Gastroesophageal sphincter (tissue), 4 donors: ENCODE results near the gene CYFIP1. TPM values are rescaled to one million over a fixed set of nuclear protein-coding genes. Genes with fewer than 3 reads are reported as not detected.

Experiments
- ATAC-seq: fragments of 150-250 bp; one replicate; pipeline ENCODE4 v1.9.1; 2016; ENCODE audit warnings: mild to moderate bottlenecking, moderate library complexity
- H3K27ac ChIP-seq, 4 donors: fragments of 200-600 bp; sonication (generic) in 3 of 4; 1 replicate in 3 of 4; 2 replicates in 1 of 4; pipeline ENCODE4 v1.5.1; 2016 to 2019
- H3K27me3 ChIP-seq: fragments of 200-600 bp; sonication (generic); one replicate; pipeline ENCODE4 v1.5.1; 2019
- H3K36me3 ChIP-seq, 2 donors: fragments of 200-600 bp; sonication (generic); one replicate each; pipeline ENCODE4 v1.5.1; 2019; ENCODE audit warnings: control low read depth in 1 of 2
- H3K4me1 ChIP-seq, 3 donors: fragments of 200-600 bp; sonication (generic); 1 replicate in 2 of 3; 2 replicates in 1 of 3; pipeline ENCODE4 v1.5.1; 2016 to 2019; ENCODE audit warnings: control low read depth in 2 of 3
- H3K4me3 ChIP-seq, 2 donors: fragments of 200-600 bp; sonication (generic); one replicate each; pipeline ENCODE4 v1.5.1; 2019; ENCODE audit warnings: mild to moderate bottlenecking in 1 of 2, moderate library complexity in 1 of 2
- H3K9me3 ChIP-seq, 3 donors: fragments of 200-600 bp; sonication (generic); one replicate each; pipeline ENCODE4 v1.5.1; 2017 to 2019; ENCODE audit warnings: control low read depth in 2 of 3
- EP300 ChIP-seq: sonication (generic); formaldehyde crosslinking; IDR thresholded peaks from one replicate; pipeline ENCODE4 v1.6.1; 2017; ENCODE audit warnings: antibody characterized with exemption, mild to moderate bottlenecking
- POLR2A ChIP-seq, 2 donors: fragments of 450-650 bp; IDR thresholded peaks; one replicate each; pipeline ENCODE4 v1.6.1; 2017; ENCODE audit warnings: antibody characterized with exemption in 2 of 2, mild to moderate bottlenecking in 2 of 2, moderate library complexity in 1 of 2
- POLR2AphosphoS5 ChIP-seq: sonication (generic); formaldehyde crosslinking; IDR thresholded peaks from one replicate; pipeline ENCODE4 v1.6.1; 2017; ENCODE audit warnings: antibody characterized with exemption
- WGBS, 2 donors: methylation state at CpG; one replicate each; pipeline ENCODE4 v1.1.5; 2018; ENCODE audit warnings: low coverage in 1 of 2; 5-methylcytosine and 5-hydroxymethylcytosine counted together
- total RNA-seq, 4 donors: library from RNA; depleted of rRNA; stranded (reverse); fragments of >200 nt; gene quantifications; one replicate each; pipeline ENCODE4 v1.1.0, GENCODE V29; 2016
- TF ChIP-seq, protein P1 (sequence below), 4 experiments: fragments of 200-600 bp in 2 of 4; fragments of 450-650 bp in 2 of 4; sonication (generic) in 1 of 4; IDR thresholded peaks; one replicate each; pipeline ENCODE4 v1.5.1; 2017 to 2019; ENCODE audit warnings: antibody characterized with exemption in 4 of 4, mild to moderate bottlenecking in 2 of 4, moderate library complexity in 2 of 4

Gene CYFIP1
- total RNA-seq, 4 donors from 2014 or later: 82.3 to 116 (median 101) TPM

DNA sequence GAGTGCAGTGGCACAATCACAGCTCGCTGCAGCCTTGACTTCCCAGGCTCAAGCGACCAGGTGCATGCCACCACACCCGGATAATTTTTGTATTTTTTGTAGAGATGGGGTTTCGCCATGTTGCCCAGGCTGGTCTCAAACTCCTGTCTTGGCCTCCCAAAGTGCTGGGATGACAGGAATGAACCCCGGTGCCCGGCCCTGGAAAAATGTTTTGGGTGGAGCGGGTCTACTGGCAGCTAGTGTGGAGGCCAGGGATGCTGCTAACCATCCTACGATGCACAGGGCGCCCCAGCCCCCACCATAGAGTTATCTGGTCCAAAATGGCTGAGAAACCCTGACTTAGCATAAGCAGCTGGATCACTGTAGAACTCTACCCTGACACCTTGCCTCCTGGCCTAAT, 106.3 kb downstream of the CYFIP1 start:
- no peak for TF ChIP-seq POLR2A (IDR thresholded peaks at IDR 0.05)
- H3K4me3 ChIP-seq: no peak overlapping the region
- ATAC-seq: no peak
- 93% methylated on average over 3 of the region's 9 CpGs; no CpG with 5 or more reads in 1 of the 2 donors for WGBS, 2 donors
- H3K9me3 ChIP-seq: peaks cover 0 to 6% (median 0%) of the 10 kb centered on the region in 3 donors
- H3K27ac ChIP-seq: no peak overlapping the region
- no peaks in the 10 kb centered on the region for H3K27me3 ChIP-seq
- peaks cover 0 to 100% of the 10 kb centered on the region in 2 donors for H3K36me3 ChIP-seq
- peaks cover 0 to 5% (median 0%) of the 10 kb centered on the region in 3 donors for H3K4me1 ChIP-seq

DNA sequence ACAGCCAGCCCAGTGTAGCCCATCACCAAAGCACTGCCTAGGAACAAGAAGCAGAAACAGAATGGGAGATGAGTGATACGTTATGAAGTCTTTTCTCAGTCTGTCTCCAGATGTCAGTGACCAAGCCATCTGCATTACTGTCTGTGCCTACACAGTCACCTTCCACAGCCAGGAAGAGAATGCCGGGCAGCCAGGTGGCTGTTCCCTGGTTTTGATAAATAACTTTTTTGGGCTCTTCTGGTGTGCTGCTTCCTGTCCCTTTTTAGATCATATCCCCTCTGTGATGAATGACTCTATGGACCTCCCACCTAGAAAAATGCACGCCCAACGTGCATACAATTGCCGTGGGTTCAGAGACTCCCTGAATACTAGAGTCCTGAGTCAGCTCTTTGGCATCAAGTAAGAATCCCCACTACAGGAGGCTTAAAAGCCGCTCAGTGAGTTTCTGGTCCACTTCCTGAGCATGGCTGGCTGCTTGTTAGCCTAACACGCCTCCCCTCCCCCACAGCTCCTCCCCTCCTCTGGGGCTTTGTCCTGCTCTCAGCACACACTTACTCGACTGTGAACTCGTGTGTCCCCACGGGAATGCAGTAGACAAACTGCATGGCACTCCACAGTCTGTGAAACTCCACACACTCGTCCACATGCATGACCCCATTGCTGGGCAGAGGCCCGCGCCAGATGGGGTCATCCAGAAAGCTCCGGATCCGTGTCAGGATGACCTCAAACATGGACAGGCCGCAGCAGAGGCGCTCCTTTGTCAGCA, 107.0 kb downstream of the CYFIP1 start:
- Histone ChIP-seq H3K9me3 (peaks cover 0 to 6% (median 0%) of the 10 kb centered on the region in 3 donors), H3K36me3 (peaks cover 0 to 98% of the 10 kb centered on the region in 2 donors), H3K27me3 (no peaks in the 10 kb centered on the region), H3K27ac (no peak overlapping the region), H3K4me1 (peaks cover 0 to 13% (median 0%) of the 10 kb centered on the region in 3 donors), H3K4me3 (no peak overlapping the region)
- no peak for ATAC-seq
- WGBS, 2 donors: 74 to 79% methylated on average over 2 to 4 of the region's 17 CpGs
- TF ChIP-seq POLR2A (IDR thresholded peaks at IDR 0.05) (no peak), EP300 (no peak), POLR2AphosphoS5 (no peak)
- TF ChIP-seq, protein P1, sequence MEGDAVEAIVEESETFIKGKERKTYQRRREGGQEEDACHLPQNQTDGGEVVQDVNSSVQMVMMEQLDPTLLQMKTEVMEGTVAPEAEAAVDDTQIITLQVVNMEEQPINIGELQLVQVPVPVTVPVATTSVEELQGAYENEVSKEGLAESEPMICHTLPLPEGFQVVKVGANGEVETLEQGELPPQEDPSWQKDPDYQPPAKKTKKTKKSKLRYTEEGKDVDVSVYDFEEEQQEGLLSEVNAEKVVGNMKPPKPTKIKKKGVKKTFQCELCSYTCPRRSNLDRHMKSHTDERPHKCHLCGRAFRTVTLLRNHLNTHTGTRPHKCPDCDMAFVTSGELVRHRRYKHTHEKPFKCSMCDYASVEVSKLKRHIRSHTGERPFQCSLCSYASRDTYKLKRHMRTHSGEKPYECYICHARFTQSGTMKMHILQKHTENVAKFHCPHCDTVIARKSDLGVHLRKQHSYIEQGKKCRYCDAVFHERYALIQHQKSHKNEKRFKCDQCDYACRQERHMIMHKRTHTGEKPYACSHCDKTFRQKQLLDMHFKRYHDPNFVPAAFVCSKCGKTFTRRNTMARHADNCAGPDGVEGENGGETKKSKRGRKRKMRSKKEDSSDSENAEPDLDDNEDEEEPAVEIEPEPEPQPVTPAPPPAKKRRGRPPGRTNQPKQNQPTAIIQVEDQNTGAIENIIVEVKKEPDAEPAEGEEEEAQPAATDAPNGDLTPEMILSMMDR (IDR thresholded peaks at IDR 0.05): no peak

DNA sequence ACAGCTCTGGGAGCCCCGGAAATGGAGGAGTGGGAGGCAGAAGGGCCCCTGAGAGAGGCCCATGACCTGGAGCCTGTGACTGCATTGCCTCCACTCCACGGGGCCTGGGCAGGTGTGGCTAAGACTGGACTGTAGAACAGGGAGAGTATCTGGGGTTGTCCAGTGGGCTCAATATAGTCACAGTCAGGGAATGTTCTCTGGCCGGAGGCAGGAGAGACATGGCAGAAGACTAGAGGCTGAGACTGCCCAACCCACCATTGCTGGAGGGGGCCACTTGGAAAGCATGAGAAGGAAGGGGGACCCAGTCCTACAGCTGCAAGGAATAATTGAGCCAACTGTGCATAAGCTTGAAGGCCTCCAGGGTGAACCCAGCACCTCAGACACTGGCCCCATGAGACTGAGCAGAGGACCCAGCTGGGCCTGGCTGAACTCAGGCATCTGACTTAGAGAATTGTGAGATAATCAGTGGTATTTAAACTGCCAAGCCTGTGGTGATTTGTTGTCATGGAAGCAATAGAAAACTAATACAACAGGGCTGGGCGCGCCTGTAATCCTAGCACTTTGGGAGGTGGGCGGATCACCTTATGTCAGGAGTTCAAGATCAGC, 108.6 kb downstream of the CYFIP1 start:
- peaks cover 0 to 98% of the 10 kb centered on the region in 2 donors for H3K36me3 ChIP-seq

DNA sequence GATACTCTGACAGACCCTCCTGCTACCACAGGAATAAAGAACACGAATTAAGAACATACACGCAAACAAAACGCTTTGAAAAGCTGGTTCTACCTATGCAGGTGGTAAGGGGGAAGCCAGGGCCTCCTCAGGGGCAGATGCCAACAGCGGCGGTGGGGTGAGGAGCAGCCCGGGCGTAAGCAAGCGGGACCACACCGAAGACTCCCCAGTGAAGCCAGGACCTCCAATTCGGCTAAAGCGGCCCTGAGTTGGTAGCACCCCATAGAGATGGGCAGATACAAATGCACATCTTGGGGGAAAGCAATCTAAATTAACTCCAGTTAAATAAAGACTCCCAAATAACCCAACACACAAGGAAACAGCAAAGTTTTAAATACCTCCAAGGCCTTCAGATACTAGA, 109.3 kb downstream of the CYFIP1 start:
- Histone ChIP-seq H3K9me3 (no peaks in the 10 kb centered on the region), H3K27me3 (no peaks in the 10 kb centered on the region), H3K4me1 (peaks cover 0 to 15% (median 0%) of the 10 kb centered on the region in 3 donors), H3K36me3 (peaks cover 0 to 98% of the 10 kb centered on the region in 2 donors), H3K27ac (no peak overlapping the region), H3K4me3 (no peak overlapping the region)
- no peak for ATAC-seq
- TF ChIP-seq, protein P1 (IDR thresholded peaks at IDR 0.05): no peak
- TF ChIP-seq EP300 (no peak), POLR2AphosphoS5 (no peak), POLR2A (IDR thresholded peaks at IDR 0.05) (no peak)
- 87 to 95% methylated on average over 4 to 6 of the region's 11 CpGs for WGBS, 2 donors

More for the DNA sequence above, 108.6 kb downstream of the CYFIP1 start:
- H3K27me3 ChIP-seq: no peaks in the 10 kb centered on the region
- TF ChIP-seq EP300 (no peak), POLR2AphosphoS5 (no peak), POLR2A (IDR thresholded peaks at IDR 0.05) (no peak)
- TF ChIP-seq, protein P1 (IDR thresholded peaks at IDR 0.05): no peak
- no peak overlapping the region for H3K4me3 ChIP-seq
- no peak for ATAC-seq
- no peak overlapping the region for H3K27ac ChIP-seq
- H3K9me3 ChIP-seq: no peaks in the 10 kb centered on the region
- WGBS, 2 donors: 80 to 84% methylated on average over 1 to 4 of the region's 6 CpGs
- peaks cover 0 to 15% (median 0%) of the 10 kb centered on the region in 3 donors for H3K4me1 ChIP-seq

DNA sequence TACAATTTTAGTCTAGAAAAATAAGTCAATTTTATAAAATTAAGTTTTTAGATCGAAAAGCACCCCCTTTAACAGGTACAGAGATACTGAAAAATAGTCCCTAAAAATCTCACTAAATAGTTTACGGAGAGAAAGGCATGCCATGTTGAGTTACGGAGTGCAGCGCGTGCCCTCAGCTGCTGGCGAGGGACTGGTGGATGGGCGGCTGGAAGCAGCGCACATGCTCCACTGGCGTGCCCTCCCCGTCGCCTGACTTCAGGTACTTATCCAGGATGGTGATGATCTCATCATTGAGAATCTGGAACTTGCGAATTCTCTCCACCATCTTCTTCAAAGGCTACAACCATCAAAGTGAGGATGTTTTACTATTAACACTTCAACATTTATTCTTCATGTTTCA, 110.3 kb downstream of the CYFIP1 start:
- TF ChIP-seq, protein P1 (IDR thresholded peaks at IDR 0.05): no peak
- TF ChIP-seq EP300 (no peak), POLR2A (IDR thresholded peaks at IDR 0.05) (no peak), POLR2AphosphoS5 (no peak)
- ATAC-seq: no peak
- no peak overlapping the region for H3K27ac ChIP-seq

More for the DNA sequence above, 110.3 kb downstream of the CYFIP1 start:
- H3K27me3 ChIP-seq: no peaks in the 10 kb centered on the region
- H3K36me3 ChIP-seq: peaks cover 0 to 98% of the 10 kb centered on the region in 2 donors
- peaks cover 0 to 15% (median 0%) of the 10 kb centered on the region in 3 donors for H3K4me1 ChIP-seq
- no peak overlapping the region for H3K4me3 ChIP-seq
- H3K9me3 ChIP-seq: no peaks in the 10 kb centered on the region
- WGBS, 2 donors: 96 to 97% methylated on average over 11 of the region's 12 CpGs
